A673 (cell line): ENCODE results near the gene MYO1F.

Experiments
- EZH2 ChIP-seq: fragments of 200-600 bp; sonication (generic); IDR thresholded peaks from 2 replicates; pipeline ENCODE4 v1.6.1; 2017; ENCODE audit warnings: borderline replicate concordance, low read depth, mild to moderate bottlenecking, mixed read lengths, antibody characterized with exemption, low read length; ENCODE audit not compliant: poor library complexity, severe bottlenecking
- TF ChIP-seq, protein P1 (sequence below): fragments of 300-800, 200-600 bp; sonication (generic); conservative IDR thresholded peaks from 2 replicates; pipeline ENCODE4 v1.5.1; 2017; ENCODE audit warnings: low read depth, mild to moderate bottlenecking, antibody characterized with exemption, low read length, moderate library complexity, mixed read lengths

DNA sequence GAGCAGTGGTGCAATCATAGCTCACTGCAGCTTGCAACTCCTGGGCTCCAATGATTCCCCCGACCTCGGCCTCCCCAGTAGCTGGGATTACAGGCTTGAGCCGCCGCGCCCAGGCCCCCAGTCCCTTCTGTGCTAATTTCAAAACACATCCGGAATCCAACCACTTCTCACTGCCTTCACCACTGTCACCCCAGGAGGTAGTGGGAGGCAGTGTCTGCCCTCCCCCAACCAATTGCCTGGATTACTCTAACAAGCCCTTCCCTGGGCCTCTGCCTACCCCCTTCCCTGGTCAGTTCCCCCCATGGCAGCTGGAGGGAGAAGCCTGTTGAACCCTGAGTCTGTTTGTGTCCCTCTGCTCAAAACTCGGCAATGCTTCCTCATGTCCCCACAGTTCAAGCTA, 77.1 kb downstream of the MYO1F start:
- TF ChIP-seq, protein P1, sequence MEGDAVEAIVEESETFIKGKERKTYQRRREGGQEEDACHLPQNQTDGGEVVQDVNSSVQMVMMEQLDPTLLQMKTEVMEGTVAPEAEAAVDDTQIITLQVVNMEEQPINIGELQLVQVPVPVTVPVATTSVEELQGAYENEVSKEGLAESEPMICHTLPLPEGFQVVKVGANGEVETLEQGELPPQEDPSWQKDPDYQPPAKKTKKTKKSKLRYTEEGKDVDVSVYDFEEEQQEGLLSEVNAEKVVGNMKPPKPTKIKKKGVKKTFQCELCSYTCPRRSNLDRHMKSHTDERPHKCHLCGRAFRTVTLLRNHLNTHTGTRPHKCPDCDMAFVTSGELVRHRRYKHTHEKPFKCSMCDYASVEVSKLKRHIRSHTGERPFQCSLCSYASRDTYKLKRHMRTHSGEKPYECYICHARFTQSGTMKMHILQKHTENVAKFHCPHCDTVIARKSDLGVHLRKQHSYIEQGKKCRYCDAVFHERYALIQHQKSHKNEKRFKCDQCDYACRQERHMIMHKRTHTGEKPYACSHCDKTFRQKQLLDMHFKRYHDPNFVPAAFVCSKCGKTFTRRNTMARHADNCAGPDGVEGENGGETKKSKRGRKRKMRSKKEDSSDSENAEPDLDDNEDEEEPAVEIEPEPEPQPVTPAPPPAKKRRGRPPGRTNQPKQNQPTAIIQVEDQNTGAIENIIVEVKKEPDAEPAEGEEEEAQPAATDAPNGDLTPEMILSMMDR = no peak
- TF ChIP-seq EZH2 = no peak
